ENCODE results near the gene MAS1L. TPM values are rescaled to one million over a fixed set of nuclear protein-coding genes. Genes with fewer than 3 reads are reported as not detected.

Gene MAS1L
- total RNA-seq, 1 experiment from 2014 or later = not detected

DNA sequence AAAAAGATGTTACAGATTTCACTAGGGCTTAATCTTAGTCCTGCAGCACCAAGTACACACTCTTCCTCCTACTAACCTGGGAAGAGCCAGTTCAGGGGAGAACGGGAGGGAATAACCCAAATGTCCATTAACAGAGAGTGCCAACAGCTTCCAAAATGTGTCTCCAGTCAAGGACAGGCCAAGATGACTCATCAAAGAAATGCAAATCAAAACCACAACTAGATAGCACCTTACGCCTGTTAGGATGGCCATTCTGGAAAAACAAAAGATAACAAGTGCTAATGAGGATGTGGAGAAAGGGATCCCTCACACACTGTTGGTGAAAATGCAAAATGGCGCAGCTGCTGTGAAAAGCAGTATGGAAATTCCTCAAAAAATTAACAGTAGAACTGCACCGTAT is 3.8 kb upstream of the MAS1L start:
- Histone ChIP-seq H3K4me3 (replicated peaks in 1 of 2; ENCODE audit: low read depth in 1 of 2, low read length in 2 of 2) (no peak overlapping the region), H3K36me3 (ENCODE audit: control insufficient read depth in 1 of 2, insufficient read depth in 2 of 2, low read length in 2 of 2) (no peaks in the 10 kb centered on the region), H3K9me2 (ENCODE audit: insufficient read depth) (no peaks in the 10 kb centered on the region; the same call in 1 of the 2 replicates), H3K9ac (ENCODE audit: low read length) (no peak overlapping the region), H3K9me3 (ENCODE audit: control insufficient read depth in 1 of 2, insufficient read depth in 1 of 2, low read depth in 1 of 2, low read length in 2 of 2) (no peaks in the 10 kb centered on the region), H3K27me3 (ENCODE audit: insufficient read depth, low read length) (peaks cover 13% of the 10 kb centered on the region; the same call in 1 of the 2 replicates), H3K4me1 (ENCODE audit: control insufficient read depth in 1 of 2, insufficient read depth in 2 of 2, low read length in 2 of 2) (no peaks in the 10 kb centered on the region), H3K79me2 (ENCODE audit: insufficient read depth, low read length) (no peaks in the 10 kb centered on the region), H2AFZ (ENCODE audit: low read depth, low read length, poor library complexity, severe bottlenecking) (no peak overlapping the region), H3K4me2 (ENCODE audit: low read length) (no peak overlapping the region), H4K20me1 (ENCODE audit: insufficient read depth) (no peaks in the 10 kb centered on the region), H3K27ac (ENCODE audit: low read depth, low read length) (no peak overlapping the region)
- RAD21 ChIA-PET (ENCODE audit: low non-redundant PET in 1 of 2, low total read pairs in 2 of 2, uncharacterized antibody in 2 of 2, unreplicated experiment in 2 of 2) = no interaction called here
- TF ChIP-seq, protein P1, sequence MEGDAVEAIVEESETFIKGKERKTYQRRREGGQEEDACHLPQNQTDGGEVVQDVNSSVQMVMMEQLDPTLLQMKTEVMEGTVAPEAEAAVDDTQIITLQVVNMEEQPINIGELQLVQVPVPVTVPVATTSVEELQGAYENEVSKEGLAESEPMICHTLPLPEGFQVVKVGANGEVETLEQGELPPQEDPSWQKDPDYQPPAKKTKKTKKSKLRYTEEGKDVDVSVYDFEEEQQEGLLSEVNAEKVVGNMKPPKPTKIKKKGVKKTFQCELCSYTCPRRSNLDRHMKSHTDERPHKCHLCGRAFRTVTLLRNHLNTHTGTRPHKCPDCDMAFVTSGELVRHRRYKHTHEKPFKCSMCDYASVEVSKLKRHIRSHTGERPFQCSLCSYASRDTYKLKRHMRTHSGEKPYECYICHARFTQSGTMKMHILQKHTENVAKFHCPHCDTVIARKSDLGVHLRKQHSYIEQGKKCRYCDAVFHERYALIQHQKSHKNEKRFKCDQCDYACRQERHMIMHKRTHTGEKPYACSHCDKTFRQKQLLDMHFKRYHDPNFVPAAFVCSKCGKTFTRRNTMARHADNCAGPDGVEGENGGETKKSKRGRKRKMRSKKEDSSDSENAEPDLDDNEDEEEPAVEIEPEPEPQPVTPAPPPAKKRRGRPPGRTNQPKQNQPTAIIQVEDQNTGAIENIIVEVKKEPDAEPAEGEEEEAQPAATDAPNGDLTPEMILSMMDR (IDR thresholded peaks at IDR 0.05 in 2 of 3, conservative IDR thresholded peaks at IDR 0.05 in 1 of 3; ENCODE audit: borderline replicate concordance in 1 of 3, insufficient read depth in 1 of 3, low read depth in 2 of 3, low read length in 2 of 3) = no peak
- no peak for TF ChIP-seq EGR1 (IDR thresholded peaks at IDR 0.05; ENCODE audit: low read depth)
- no peak for TF ChIP-seq YY1 (IDR thresholded peaks at IDR 0.05; ENCODE audit: extremely low read depth, insufficient replicate concordance, low read depth, low read length)
- no peak for TF ChIP-seq POLR2AphosphoS5 (IDR thresholded peaks at IDR 0.05; ENCODE audit: low read depth, low read length)
- TF ChIP-seq, protein P2, sequence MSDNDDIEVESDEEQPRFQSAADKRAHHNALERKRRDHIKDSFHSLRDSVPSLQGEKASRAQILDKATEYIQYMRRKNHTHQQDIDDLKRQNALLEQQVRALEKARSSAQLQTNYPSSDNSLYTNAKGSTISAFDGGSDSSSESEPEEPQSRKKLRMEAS (IDR thresholded peaks at IDR 0.05) = no peak
- TF ChIP-seq EZH2phosphoT487 (IDR thresholded peaks at IDR 0.05; ENCODE audit: borderline replicate concordance) = no peak
- no peak for TF ChIP-seq ELF1 (IDR thresholded peaks at IDR 0.05; ENCODE audit: borderline replicate concordance, low read depth)
- no peak for TF ChIP-seq JUND (IDR thresholded peaks at IDR 0.05)
- TF ChIP-seq SIN3A (IDR thresholded peaks at IDR 0.05; ENCODE audit: low read depth) = no peak
- no peak for TF ChIP-seq EZH2 (IDR thresholded peaks at IDR 0.05)
- TF ChIP-seq RAD21 (IDR thresholded peaks at IDR 0.05; ENCODE audit: low read depth) = no peak
- no peak for TF ChIP-seq POLR2A (IDR thresholded peaks at IDR 0.05; ENCODE audit: borderline replicate concordance, extremely low read depth, insufficient read depth, insufficient read length)
- TF ChIP-seq SRF (IDR thresholded peaks at IDR 0.05; ENCODE audit: low read depth) = no peak
- no peak for TF ChIP-seq ZFX (IDR thresholded peaks at IDR 0.05)
- TF ChIP-seq ZNF274 (IDR thresholded peaks at IDR 0.05; ENCODE audit: low read depth, low read length) = no peak
- TF ChIP-seq FOSL1 (IDR thresholded peaks at IDR 0.05; ENCODE audit: low read depth) = no peak
- no peak for TF ChIP-seq TCF7L2 (IDR thresholded peaks at IDR 0.05; ENCODE audit: borderline replicate concordance, extremely low read depth, insufficient read depth, insufficient read length)
- TF ChIP-seq, protein P3, sequence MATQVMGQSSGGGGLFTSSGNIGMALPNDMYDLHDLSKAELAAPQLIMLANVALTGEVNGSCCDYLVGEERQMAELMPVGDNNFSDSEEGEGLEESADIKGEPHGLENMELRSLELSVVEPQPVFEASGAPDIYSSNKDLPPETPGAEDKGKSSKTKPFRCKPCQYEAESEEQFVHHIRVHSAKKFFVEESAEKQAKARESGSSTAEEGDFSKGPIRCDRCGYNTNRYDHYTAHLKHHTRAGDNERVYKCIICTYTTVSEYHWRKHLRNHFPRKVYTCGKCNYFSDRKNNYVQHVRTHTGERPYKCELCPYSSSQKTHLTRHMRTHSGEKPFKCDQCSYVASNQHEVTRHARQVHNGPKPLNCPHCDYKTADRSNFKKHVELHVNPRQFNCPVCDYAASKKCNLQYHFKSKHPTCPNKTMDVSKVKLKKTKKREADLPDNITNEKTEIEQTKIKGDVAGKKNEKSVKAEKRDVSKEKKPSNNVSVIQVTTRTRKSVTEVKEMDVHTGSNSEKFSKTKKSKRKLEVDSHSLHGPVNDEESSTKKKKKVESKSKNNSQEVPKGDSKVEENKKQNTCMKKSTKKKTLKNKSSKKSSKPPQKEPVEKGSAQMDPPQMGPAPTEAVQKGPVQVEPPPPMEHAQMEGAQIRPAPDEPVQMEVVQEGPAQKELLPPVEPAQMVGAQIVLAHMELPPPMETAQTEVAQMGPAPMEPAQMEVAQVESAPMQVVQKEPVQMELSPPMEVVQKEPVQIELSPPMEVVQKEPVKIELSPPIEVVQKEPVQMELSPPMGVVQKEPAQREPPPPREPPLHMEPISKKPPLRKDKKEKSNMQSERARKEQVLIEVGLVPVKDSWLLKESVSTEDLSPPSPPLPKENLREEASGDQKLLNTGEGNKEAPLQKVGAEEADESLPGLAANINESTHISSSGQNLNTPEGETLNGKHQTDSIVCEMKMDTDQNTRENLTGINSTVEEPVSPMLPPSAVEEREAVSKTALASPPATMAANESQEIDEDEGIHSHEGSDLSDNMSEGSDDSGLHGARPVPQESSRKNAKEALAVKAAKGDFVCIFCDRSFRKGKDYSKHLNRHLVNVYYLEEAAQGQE (IDR thresholded peaks at IDR 0.05; ENCODE audit: low read depth) = no peak
- no peak for TF ChIP-seq CEBPB (IDR thresholded peaks at IDR 0.05; ENCODE audit: low read depth)
- ATAC-seq (no peak), DNase-seq (ENCODE audit: low read depth, low spot score) (no peak)
- intact Hi-C loops (cut with micrococcal nuclease) = no loop called here
- POLR2A ChIA-PET = no interaction called here
- CTCF ChIA-PET = no interaction called here
- BruUV-seq (replicated peaks) = no TSS peak

All from HCT116 (cell line).